ENCODE measurements around the gene SCAANT1. TPM values are rescaled to one million over a fixed set of nuclear protein-coding genes. Genes with fewer than 3 reads are reported as not detected.

The SCAANT1 gene
- total and polyA plus RNA-seq, 8 donors: not detected

DNA sequence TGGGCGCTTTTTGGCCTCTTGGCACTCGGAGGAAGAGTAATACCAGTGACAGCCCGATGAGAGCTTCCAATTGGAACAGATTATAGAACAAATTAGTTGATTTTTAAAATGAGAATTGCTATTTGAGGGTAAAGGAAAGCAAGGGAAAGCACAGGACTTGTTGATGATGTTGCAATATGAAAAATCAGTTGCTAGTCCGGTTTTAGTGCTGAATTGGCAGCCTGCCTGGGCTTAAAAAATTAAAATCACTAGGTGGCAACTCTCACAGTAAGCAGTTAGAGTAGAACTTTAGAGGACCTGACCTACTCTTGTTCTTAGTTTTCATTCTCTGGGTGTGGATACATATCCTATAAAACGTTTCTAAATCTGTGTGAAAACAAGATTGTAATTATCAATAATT is 2.1 kb upstream of the SCAANT1 start:
- FAIRE-seq: no peak
- Histone ChIP-seq H3K4me1 (peaks cover 8 to 43% (median 18%) of the 10 kb centered on the region in 3 donors), H3K36me3 (peaks cover 0 to 17% (median 4%) of the 10 kb centered on the region in 3 donors), H3K27ac (peak overlapping the region; percentile 29 to 97 (median 94)), H3K9me3 (no peaks in the 10 kb centered on the region), H3K4me3 (peak overlapping the region in 3 of 4 donors; percentile 75 to 94 (median 80)), H3K27me3 (no peaks in the 10 kb centered on the region)
- 10 to 14% methylated on average over 5 of the region's 5 CpGs for WGBS, 2 donors
- TF ChIP-seq, protein P1, sequence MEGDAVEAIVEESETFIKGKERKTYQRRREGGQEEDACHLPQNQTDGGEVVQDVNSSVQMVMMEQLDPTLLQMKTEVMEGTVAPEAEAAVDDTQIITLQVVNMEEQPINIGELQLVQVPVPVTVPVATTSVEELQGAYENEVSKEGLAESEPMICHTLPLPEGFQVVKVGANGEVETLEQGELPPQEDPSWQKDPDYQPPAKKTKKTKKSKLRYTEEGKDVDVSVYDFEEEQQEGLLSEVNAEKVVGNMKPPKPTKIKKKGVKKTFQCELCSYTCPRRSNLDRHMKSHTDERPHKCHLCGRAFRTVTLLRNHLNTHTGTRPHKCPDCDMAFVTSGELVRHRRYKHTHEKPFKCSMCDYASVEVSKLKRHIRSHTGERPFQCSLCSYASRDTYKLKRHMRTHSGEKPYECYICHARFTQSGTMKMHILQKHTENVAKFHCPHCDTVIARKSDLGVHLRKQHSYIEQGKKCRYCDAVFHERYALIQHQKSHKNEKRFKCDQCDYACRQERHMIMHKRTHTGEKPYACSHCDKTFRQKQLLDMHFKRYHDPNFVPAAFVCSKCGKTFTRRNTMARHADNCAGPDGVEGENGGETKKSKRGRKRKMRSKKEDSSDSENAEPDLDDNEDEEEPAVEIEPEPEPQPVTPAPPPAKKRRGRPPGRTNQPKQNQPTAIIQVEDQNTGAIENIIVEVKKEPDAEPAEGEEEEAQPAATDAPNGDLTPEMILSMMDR (IDR thresholded peaks at IDR 0.05): no peak
- intact Hi-C loops (cut with DNase I): loop anchor here in 1 of 3 donors (5.0 kb wide), 1 partner anchor 78 kb away; no protein-coding TSS in a partner anchor
- DNase-seq: peak in 4 of 6 donors; percentile 38 to 77 (median 66)
- peak; percentile 15 to 40 (median 22) for ATAC-seq

GRCh38 chr3:63912768-63913588 is 795 bp upstream of the SCAANT1 start:
- FAIRE-seq: no peak

GRCh38 chr3:63911509-63911872 is 692 bp downstream of the SCAANT1 start:
- no peak for DNase-seq
- Histone ChIP-seq H3K4me1 (peaks cover 7 to 34% (median 18%) of the 10 kb centered on the region in 3 donors), H3K27ac (peak overlapping the region; percentile 92 to 97 (median 96)), H3K36me3 (peaks cover 0 to 6% (median 4%) of the 10 kb centered on the region in 3 donors), H3K9me3 (no peaks in the 10 kb centered on the region), H3K4me3 (peak overlapping the region; percentile 66 to 94 (median 78)), H3K27me3 (no peaks in the 10 kb centered on the region)
- intact Hi-C loops (cut with DNase I): loop anchor here in 1 of 3 donors (5.0 kb wide), 1 partner anchor 81 kb away; no protein-coding TSS in a partner anchor
- ATAC-seq: no peak
- no peak for FAIRE-seq
- WGBS, 2 donors: 0 to 1% methylated on average over 18 of the region's 18 CpGs
- TF ChIP-seq, protein P1 (IDR thresholded peaks at IDR 0.05): no peak

More at GRCh38 chr3:63912768-63913588, 795 bp upstream of the SCAANT1 start:
- H3K27ac ChIP-seq: peak overlapping the region; percentile 92 to 97 (median 96)
- TF ChIP-seq, protein P1 (IDR thresholded peaks at IDR 0.05): no peak
- peaks cover 0 to 17% (median 4%) of the 10 kb centered on the region in 3 donors for H3K36me3 ChIP-seq
- peak overlapping the region; percentile 36 to 94 (median 78) for H3K4me3 ChIP-seq
- ATAC-seq: peak; percentile 31 to 58 (median 44)
- 2 to 3% methylated on average over 26 to 45 of the region's 46 CpGs for WGBS, 2 donors
- H3K4me1 ChIP-seq: peaks cover 8 to 36% (median 18%) of the 10 kb centered on the region in 3 donors
- intact Hi-C loops (cut with DNase I): loop anchor here in 1 of 3 donors (5.0 kb wide), 1 partner anchor 79 kb away; no protein-coding TSS in a partner anchor
- no peaks in the 10 kb centered on the region for H3K9me3 ChIP-seq
- DNase-seq: peak; percentile 70 to 83 (median 76)
- no peaks in the 10 kb centered on the region for H3K27me3 ChIP-seq

- TF ChIP-seq, protein P1 (IDR thresholded peaks at IDR 0.05): no peak
- no peak for FAIRE-seq
- intact Hi-C loops (cut with DNase I): loop anchor here in 1 of 3 donors (5.0 kb wide), 1 partner anchor 81 kb away; no protein-coding TSS in a partner anchor
- Histone ChIP-seq H3K27ac (peak overlapping the region; percentile 92 to 97 (median 96)), H3K4me1 (peaks cover 5 to 34% (median 14%) of the 10 kb centered on the region in 3 donors), H3K9me3 (no peaks in the 10 kb centered on the region), H3K36me3 (peaks cover 0 to 3% (median under 1%) of the 10 kb centered on the region in 3 donors), H3K27me3 (no peaks in the 10 kb centered on the region), H3K4me3 (peak overlapping the region in 2 of 4 donors; percentile 66 to 80)
- no peak for DNase-seq
- 9 to 11% methylated on average over 1 of the region's 1 CpG for WGBS, 2 donors
- ATAC-seq: no peak
Measured at GRCh38 chr3:63910891-63911290, 1.3 kb downstream of the SCAANT1 start.

All from pancreas (tissue), 10 donors.